ENCODE measurements around the gene SPATA32.

The SPATA32 gene

DNA sequence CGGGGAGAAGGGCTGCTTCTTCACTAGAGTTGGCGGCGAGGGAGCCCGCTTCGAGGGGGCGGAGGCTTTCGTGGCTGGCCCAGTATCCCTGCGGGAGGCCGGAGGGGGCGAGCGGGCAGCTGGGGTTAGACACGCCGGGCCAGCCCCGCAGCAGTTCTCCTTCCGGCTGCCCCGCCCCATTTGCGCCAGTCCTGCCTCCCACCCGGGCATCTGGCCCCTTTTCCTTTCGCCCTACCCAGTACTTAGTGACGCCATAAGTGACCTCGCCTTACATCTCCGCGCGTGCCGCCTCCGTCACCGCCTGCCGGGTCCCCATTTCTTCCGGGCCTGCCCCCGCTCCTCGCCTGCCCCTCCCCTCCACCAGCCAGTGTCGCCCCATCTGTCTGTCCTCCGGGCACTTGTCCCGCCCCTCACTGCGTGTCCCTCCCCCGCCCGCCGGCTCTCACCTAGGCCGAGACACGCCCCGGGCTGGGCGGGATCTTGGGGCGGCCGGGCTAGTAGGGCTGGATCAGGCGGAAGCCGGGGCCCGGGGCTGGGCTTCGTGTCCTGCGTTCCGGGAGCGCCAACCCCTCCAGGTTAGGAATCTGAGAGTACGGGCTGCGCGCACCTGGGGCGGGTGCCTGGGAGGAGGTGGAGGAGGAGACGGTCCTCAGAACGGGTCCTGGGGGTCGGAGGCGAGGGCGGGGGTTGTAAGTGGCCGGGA, 14.3 kb downstream of the SPATA32 start:
- peak overlapping the region; percentile 61 for H3K4me3 ChIP-seq (ENCODE audit: low read depth, low read length)

DNA sequence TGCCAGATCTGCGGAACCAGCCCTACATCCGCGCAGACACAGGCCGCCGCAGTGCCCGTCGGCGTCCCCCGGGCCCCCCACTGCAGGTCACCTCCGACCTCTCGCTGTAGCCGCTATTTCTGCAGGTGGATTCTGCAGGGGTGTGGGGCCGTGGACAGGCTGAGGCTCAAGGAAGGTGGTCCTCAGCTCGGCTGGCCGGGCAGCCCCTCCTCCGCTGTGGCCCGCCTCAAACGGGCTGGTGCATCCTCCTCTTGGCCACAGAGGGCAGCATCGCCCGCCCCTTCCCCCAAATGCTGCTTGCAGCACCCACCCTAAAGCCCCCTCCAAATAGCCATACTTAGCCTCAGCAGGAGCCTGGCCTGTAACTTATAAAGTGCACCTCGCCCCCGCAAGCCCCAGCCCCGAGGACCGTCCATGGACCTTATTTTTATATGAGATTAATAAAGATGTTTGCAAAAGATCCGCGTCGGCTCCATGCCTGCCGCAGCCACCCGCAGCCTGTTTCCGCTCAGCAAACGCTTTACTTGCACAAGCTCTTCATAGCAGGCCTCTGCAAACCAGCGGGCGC, 14.9 kb downstream of the SPATA32 start:
- H3K4me3 ChIP-seq (ENCODE audit: low read depth, low read length) = peak overlapping the region; percentile 61

DNA sequence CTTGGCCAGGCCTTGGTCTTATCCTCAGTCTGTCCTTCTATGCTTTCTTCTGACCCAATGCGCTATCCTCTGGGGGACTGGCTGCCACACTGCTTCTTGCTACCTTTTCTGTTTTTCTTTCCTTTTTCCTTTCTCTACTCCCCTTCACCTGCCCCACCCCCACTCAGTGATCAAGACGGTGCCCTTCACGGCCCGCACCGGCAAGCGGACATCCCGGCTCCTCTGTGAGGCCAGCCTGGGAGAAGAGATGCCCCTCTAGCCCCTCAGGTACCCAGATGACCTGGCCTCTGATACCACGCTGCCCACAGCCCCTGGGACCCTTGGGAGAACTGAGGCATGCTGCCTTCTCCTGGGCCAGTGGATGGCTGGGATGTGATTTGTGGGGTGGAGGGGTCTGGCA, 15.6 kb downstream of the SPATA32 start:
- peak overlapping the region; percentile 61 for H3K4me3 ChIP-seq (ENCODE audit: low read depth, low read length)

DNA sequence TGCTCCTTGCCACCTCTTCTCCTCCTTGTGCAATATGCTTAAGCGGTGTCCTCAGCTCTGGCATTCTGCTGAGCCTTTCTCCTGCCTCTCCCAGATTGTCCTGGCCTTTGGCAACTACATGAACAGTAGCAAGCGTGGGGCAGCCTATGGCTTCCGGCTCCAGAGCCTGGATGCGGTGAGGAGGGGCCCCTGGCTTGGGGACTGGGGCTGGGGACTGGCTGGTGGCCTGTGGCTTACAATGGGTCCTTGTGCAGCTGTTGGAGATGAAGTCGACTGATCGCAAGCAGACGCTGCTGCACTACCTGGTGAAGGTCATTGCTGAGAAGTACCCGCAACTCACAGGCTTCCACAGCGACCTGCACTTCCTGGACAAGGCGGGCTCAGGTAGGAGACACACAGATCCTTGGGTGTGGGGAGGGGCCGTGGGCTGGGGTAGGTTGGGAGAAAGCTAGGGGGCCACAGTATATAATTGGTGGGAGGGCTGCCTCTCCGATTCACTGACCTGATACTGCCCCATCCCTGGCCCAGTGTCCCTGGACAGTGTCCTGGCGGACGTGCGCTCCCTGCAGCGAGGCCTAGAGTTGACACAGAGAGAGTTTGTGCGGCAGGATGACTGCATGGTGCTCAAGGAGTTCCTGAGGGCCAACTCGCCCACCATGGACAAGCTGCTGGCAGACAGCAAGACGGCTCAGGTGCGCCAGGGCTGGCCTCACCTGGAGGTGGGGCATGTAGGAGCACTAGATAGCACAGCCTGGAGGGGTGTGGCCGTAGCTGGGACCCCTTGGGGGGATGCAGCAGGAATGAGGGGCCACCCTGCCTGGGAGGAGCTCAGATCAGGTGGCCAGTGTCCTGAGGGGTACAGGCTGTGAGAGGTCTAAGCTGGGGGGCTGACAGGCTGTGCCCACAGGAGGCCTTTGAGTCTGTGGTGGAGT, 16.9 kb downstream of the SPATA32 start:
- H3K4me3 ChIP-seq (ENCODE audit: low read depth, low read length) = no peak overlapping the region

DNA sequence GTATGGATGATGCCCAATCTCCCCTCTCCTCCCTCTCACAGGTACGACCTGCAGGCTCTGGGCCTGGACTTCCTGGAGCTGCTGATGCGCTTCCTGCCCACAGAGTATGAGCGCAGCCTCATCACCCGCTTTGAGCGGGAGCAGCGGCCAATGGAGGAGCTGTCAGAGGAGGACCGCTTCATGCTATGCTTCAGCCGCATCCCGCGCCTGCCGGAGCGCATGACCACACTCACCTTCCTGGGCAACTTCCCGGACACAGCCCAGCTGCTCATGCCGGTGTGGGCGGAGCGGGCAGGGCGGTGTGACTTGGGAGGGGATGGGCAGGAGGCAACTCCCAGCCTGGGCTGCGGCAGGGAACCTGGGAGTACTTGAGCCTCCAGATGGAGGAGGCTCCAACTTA, 18.1 kb downstream of the SPATA32 start:
- H3K4me3 ChIP-seq (ENCODE audit: low read depth, low read length) = no peak overlapping the region

DNA sequence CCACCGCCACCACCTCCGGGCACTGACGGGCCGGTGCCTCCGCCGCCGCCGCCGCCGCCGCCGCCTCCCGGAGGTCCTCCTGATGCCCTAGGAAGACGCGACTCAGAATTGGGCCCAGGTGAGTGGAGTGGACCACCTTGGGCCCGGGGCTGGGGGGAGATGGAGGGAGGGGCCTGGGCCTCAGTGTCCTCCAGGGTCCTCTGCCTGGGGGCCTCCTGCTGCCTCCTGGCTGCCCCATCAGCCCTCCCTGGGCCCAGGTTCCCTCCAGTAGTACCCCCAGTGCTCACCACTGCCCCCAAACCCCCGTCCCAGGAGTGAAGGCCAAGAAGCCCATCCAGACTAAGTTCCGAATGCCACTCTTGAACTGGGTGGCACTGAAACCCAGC, 19.9 kb downstream of the SPATA32 start:
- no peak overlapping the region for H3K4me3 ChIP-seq (ENCODE audit: low read depth, low read length)

DNA sequence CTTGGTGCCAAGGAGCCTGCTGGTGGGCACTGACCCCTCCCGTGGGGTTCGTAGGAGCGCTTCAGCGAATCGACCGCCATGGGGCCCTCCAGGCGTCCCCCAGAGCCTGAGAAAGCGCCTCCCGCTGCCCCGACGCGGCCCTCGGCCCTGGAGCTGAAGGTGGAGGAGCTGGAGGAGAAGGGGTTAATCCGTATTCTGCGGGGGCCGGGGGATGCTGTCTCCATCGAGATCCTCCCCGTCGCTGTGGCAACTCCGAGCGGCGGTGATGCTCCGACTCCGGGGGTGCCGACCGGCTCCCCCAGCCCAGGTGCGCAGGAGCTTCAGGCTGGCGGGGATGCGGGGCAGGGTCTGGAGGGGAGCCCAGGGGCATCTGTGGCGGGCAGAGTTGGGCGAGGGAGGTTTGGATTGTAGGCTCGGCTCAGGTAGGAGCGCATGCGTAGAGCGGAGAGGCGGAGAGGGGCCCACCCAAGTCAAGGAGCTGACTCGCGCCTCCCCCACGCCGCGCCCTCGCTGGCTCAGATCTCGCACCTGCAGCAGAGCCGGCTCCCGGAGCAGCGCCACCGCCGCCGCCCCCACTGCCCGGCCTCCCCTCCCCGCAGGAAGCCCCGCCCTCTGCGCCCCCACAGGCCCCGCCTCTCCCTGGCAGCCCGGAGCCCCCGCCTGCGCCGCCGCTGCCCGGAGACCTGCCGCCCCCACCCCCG, 20.4 kb downstream of the SPATA32 start:
- peak overlapping the region; percentile 45 for H3K4me3 ChIP-seq (ENCODE audit: low read depth, low read length)

DNA sequence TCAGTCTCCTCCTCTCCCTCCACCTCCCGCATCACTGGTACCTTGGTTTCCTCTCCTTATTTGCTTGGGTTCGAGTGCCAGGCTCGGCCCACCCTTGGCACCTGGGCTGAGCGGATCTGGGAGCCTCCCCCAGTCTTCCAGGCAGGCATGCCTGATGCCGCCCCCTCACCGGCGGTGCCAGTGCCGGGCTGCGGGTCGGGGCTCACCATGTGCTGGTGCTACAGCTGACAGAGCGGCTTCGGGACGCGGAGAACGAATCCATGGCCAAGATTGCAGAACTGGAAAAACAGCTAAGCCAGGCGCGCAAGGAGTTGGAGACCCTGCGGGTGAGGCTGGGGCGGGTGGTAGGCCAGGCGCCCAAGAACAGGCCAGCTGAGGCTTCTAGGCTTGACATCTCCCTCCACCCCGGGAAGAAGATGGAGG, 21.0 kb downstream of the SPATA32 start:
- H3K4me3 ChIP-seq (ENCODE audit: low read depth, low read length) = peak overlapping the region; percentile 45

DNA sequence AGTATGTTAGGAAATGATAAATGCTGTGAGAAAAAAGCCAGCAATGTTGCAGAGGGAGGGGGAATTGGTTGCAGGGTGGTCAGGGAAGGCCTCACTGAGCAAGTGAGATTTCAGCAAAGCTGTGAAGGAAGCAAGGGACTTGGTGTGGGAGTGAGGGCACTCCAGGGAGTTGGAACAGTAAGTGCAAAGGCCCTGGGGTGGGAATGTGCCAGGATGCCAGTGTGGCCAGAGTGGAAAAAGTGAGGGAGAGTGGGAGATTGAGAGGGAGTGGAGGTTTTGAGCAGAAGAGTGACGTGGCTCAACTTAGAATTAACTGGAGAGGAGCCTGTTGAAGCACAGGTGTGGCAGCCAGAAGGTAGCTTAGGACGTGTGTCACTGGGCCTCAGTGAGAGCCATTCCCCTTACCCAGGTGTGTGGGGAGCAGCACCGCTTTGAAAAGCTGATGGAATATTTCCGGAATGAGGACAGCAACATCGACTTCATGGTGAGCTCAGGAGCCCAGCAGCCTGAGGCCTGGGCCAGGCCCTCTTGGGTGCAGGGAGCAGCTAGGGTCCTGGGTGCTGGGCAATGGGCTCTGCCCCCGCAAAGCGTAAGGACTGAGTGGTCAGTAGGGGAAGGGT, 23.6 kb downstream of the SPATA32 start:
- H3K4me3 ChIP-seq (ENCODE audit: low read depth, low read length) = no peak overlapping the region

DNA sequence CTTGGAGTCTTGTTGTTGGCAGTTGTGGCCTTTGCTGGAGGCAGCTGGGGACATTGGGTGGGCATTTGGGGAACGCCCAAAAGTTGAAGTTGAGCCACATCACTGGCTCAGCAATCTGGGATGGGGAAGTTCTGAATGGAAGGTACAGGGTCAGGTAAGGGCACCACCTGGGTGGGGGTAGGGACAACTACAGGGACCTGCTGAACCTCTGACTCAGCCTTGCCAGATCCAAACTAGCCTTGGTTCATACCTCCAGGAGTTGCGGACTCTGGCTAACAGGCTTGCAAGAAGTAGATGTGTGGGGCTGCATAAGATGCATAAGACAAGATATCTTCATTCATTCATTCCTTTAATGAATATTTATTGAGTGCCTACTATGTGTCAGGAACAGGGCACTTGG, 24.2 kb downstream of the SPATA32 start:
- no peak overlapping the region for H3K4me3 ChIP-seq (ENCODE audit: low read depth, low read length)

DNA sequence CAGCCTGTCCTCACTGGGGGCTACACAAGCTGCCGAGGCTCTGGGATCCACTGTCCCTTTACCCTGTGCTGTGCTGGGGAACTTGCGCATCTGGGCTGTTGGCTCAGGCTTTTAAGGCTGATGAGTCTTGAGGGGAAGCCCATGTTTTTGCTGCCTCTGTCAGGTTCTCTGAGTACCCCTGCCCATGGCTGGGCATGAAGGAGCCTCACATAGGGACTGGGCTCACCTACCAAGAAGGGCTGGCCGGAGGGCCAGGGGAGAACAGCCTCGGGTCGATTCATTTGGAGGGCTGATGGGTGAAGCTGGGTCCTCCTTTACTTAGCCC, 25.6 kb downstream of the SPATA32 start:
- H3K4me3 ChIP-seq (ENCODE audit: low read depth, low read length) = no peak overlapping the region

DNA sequence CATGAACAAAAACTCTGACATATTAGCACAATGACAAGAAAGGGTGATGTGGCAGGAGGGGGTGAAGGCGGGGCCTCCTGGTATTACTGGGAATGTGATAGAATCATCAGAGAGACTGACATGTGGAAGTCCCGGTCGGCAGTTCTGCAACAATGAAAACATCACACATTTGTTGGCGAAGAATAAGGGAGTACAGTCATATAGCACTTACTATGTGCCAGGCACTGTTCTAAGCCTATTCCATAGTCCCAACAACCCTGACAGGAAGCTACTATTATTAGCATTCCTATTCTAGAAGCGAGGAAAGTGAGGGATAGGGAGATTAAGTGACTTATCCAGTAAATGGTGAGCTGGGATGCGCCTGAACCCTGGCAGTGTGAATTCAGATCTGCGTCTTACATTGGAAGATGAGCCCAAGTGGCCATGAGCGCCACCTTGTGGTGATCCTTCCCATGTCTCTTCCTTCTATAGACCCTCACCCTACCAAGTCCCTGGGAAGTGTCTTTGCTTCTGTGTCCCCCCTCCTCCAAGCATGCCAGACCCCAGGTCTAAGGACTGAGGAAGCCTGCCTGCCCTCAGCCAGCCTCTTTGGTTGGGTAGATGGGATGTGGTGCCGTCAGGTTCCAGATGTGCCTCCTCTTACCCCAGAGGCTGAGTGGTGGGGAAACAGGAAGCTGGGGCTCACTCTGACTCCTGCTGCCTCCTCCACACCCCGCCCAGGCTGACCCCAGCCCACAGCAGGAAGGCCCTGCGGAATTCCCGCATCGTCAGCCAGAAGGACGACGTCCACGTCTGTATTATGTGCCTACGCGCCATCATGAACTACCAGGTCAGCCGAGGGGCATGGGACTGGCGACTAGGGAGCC, 26.2 kb downstream of the SPATA32 start:
- no peak overlapping the region for H3K4me3 ChIP-seq (ENCODE audit: low read depth, low read length)

DNA sequence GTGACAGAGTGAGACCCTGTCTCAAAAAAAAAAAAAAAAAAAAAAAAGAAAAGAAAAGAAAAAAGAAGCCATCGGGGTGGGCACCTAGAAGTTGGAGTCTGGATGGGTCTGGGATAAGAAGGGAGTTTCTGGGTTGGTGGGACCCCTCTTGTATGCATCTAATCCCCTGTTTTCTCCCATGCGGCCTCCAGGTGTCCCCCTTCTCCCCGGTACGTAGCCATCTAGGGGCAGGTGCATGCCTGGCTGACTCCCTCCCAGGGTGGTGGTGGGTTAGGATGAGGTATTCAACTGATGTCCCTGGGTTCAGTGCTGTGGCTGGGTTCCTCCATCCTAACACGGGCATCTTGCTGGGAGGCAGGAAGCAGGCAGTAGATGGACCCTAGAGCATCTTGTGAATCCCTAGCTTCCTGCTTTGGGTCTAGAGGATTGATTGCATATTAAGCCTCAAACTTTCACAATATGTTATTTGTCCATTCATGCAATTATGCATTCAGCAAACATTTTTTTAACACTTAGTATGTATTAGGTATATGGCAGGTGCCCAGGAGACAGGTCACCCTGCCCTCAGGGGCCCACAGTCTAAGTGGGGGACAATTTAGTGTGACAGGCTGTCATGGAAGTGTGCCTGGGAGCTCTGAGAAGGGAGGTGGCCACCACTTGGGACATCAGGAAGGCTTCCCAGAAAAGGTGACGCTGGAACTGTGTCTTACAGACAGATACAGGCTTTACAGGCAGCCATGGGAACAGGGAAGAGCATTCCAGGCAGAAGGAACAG, 27.1 kb downstream of the SPATA32 start:
- H3K4me3 ChIP-seq (ENCODE audit: low read depth, low read length) = no peak overlapping the region

DNA sequence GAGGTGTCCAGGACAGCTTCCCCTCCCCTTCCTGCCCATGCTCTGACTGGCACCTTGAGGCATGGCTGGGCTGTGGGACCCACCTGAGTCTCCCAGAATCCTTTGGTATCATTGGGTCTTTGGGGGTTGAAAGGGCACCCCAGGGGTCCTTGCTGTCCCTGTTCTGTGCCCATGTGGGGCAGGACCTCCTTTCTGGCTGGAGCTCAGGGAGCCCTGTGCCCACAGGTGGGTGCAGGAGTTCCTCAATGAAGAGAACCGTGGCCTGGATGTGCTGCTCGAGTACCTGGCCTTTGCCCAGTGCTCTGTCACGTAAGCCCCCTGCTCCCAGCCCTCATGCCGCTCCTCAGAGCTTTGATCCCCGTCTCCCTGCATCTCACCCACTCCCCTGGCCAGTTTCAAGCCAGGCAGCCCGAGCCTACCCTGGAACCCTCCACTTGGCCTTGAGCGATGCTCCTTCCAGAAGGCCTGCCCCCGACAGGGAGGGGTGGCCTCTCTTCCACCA, 28.4 kb downstream of the SPATA32 start:
- no peak overlapping the region for H3K4me3 ChIP-seq (ENCODE audit: low read depth, low read length)

DNA sequence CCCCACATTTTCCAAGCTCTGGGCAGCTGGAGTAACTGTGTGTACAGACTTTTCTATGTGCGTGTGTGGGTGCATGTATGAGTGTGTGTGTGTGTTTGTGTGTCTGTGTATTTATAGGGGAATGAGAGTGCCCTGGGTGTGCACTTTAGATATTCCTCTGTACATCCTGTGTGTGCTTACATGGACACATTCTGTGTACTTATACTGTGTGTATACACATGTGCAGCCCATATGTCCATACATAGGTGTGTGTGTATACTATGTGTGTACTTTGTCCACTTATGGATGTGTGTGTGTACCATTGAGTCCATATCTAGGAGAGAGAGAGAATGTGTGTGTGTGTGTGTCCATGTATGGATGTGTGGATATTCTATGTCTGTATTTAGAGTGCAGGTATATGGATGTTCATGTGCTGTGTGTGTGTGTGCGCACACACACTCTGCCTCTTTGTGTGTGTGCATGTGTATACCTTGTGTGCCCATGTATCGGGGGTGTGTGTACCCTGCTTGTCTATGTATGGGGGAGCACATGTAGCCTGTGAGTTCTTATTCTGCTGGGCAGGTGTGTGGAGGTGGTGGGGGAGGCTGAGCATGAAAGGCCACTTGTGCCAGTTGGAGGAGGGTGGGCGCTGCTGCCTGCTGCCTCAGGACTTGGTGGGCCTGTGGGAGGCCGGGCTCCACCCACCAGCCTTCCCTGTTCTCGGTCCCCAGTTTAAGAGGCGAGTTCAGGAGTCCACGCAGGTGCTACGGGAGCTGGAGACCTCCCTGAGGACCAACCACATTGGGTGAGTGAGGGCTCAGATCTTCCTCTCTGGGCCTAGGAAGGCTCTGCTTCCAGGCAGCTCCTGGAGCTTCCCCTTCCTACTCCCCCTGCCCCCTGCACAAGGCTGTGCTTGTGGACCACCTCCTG, 29.1 kb downstream of the SPATA32 start:
- no peak overlapping the region for H3K4me3 ChIP-seq (ENCODE audit: low read depth, low read length)

DNA sequence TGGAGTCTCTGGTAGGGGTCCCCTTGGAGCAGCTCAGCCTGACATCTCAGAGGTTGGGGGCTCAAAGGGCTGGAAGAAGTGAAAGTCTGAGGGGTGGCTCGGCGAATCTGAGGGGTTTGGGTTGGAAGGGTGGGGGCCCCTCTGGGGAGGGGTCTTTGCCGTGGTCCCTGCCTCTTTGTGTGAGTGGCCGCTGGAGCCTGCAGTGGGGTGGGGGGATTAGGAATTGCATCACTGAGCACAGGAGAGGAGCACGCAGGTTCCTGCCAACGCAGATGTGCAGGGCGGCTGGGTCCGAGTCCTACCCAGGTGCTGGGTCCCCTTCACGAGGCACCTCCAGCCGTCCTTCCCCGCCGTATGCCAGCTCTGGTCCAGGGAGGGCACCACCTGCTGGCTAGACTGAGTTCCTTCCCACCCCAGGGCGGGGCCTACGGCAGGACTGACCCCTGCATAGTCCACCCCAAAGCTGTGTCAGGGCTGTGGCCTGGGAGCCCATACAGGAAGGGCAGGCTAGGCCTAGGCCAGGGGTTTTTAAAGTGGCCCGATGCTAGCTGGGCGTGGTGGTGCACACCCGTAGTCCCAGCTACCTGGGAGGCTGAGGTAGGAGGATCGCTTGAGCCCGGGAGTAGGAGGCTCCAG, 30.3 kb downstream of the SPATA32 start:
- H3K4me3 ChIP-seq (ENCODE audit: low read depth, low read length) = no peak overlapping the region

DNA sequence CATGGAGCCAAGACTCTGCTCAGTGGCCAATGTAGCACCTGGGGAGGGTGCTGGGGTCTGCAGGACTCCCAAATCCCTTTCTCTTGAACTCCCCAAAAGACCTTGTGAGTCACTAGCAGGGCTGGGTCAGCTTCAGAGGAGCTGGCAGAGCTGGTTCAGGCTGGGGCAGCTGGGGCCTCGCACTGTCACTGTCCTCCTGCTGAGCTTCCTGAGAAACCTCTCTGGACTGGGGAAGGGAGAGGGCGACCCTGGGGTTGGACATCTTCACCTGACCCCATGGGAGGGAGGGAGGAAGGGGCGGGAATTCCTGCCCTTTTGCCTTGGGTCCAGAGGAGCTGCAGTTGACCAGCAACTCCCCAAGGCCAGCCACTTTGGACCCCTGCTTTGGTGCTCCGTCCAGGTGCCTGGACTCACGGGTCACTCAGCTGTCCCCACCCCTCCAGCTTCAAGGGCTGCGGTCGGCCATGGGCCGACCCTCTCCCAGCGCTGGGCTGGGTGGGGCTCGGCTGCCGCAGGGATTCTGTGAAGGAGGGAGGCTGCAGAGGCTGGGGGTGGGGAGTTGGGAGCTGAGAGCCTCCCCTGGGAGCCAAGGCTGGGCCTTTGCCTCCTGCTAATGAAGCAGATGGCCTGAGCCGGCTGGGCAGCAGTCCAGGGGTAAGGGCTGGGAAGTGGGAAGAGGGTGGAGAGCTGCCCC, 31.0 kb downstream of the SPATA32 start:
- H3K4me3 ChIP-seq (ENCODE audit: low read depth, low read length) = no peak overlapping the region

Data from iPS-11a (cell line).